Activated naive CD4-positive, alpha-beta T cell treated with anti-CD3 and anti-CD28 coated beads for 36 hours (primary cell): ENCODE measurements around the gene DRAXIN. TPM values are rescaled to one million over a fixed set of nuclear protein-coding genes. Genes with fewer than 3 reads are reported as not detected.
A peak's percentile ranks its signal among the peaks of the same experiment; 100 is the strongest.

Experiments used
- CTCF ChIA-PET: fragments of 350-600 bp; sonication (Branson Sonifier 250); formaldehyde crosslinking; loops from one replicate; lab custom pipeline; 2021; ENCODE audit warnings: antibody characterized with exemption; lab: Charles Lee
- DNase-seq: peaks from one replicate; pipeline ENCODE4 v3.0.0-alpha.2; 2020
- H3K27ac Mint-ChIP-seq: one replicate; pipeline ENCODE4 v1.8.0; 2021; ENCODE audit warnings: mild to moderate bottlenecking, mixed read lengths
- H3K27me3 Mint-ChIP-seq: one replicate; pipeline ENCODE4 v1.8.0; 2021; ENCODE audit warnings: low read depth, mixed read lengths
- H3K36me3 Mint-ChIP-seq: one replicate; pipeline ENCODE4 v1.8.0; 2021; ENCODE audit warnings: low read depth, mixed read lengths
- H3K4me1 Mint-ChIP-seq: one replicate; pipeline ENCODE4 v1.8.0; 2021; ENCODE audit warnings: low read depth, mixed read lengths
- H3K4me3 Mint-ChIP-seq: one replicate; pipeline ENCODE4 v1.8.0; 2021; ENCODE audit warnings: mild to moderate bottlenecking, moderate library complexity, mixed read lengths
- H3K9me3 Mint-ChIP-seq: one replicate; pipeline ENCODE4 v1.8.0; 2021; ENCODE audit warnings: mixed read lengths
- intact Hi-C: fragments of 100-400 bp; cut with micrococcal nuclease; formaldehyde crosslinking; loops from one replicate; pipeline ENCODE4 v1.15.1; 2023
- total RNA-seq, 2 experiments: library from RNA; stranded (reverse); gene quantifications; one replicate each; pipeline ENCODE4 v1.2.3, GENCODE V29; 2021

DRAXIN gene
- total RNA-seq, 2 experiments from 2014 or later, result 0.26 to 0.30 TPM

DNA sequence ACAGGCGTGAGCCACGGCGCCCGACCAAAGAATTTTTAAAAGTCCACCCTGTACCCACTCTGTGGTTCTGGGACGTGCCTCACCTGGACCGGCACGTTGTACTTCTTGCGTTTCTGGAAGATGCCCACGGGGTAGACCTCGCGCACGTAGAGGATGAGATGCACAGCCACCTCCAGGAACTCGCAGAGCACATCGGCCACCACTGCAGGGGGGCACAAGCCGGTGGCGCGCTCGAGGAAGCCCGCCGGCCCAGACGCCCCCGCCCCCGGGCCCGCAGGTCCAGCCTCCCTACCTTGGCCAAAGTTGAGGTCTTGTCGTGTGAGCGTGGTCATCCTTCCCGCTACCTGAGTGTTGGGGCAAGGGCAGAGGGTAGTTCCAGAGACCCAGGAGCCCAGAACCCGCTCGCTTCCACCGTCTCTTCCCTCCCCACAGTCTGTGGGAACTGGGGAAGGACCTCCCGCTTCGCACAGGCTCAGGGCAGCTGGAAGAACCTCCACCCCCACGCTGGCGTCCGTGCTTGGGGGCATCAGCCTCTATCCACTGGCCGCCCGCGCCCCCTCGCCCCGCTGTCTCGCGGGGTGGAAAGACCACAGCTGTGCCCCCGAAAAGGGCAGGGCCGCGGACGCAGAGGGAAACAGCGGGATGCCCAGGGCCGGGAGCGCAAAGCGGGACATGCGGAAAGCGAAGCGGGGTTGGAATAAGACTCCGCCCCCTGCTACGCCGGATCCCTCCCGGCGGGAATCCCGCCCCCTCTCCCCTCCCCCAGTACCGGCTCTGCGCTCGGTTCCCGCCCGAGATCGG lies 11.0 kb upstream of the DRAXIN start:
- CTCF ChIA-PET, result interaction anchor here (1.2 to 3.5 kb wide), 3 partner anchors 16 to 35 kb away, joined by 5 to 17 read pairs (median 6); partner anchors contain the start of gene FBXO6
- no peak for DNase-seq
- intact Hi-C loops, result loop anchor here (1.0 to 5.0 kb wide), 4 partner anchors 26 to 228 kb away; partner anchors contain the start of genes FBXO2 and FBXO44
- Mint-ChIP-seq H3K27ac (peak overlapping the region; percentile 59), H3K9me3 (no peaks in the 10 kb centered on the region), H3K36me3 (peaks cover 11% of the 10 kb centered on the region), H3K4me1 (peaks cover 10% of the 10 kb centered on the region), H3K27me3 (no peaks in the 10 kb centered on the region), H3K4me3 (peak overlapping the region; percentile 85)

DNA sequence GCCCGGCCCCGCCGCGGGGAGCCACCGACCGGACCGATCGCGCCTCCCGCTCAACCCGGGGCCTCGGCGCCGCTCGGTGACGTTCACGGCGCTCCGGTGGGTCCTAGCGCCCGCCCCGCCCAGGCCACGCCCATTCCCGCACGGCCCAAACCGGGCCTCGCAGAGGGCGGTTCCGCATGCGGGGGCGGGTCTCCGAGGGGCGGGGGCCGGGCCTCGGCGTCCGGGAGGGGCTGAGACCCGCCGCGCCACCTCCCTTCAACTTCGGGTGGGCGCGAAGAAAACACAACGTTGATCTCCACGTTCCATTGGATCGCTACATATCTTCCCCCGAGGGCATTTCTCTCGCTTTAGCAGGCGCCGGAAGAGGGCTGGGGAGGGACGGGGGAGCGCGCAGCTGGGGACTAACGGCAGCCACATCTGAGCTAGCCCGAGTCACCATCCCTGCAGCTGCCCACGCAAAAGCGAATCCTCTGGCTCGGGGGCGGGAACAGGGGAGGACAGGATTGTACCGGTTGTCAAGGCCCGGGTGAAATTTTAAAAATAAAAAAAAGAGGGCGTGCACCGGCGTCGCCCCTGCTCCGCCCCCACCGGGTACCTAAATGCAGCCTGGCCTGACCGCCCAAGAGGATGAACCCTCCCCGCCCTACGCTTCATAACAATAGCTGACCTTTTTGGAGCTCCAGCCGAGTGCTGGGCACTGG lies 10.3 kb upstream of the DRAXIN start, which contains the start of gene MAD2L2:
Gene MAD2L2, minus strand, starts transcription at position 78 of the 701 bp plus-strand sequence. CDS start 547 bp downstream, outside the sequence.
- intact Hi-C loops, result loop anchor here (1.0 to 5.0 kb wide), 4 partner anchors 26 to 227 kb away; partner anchors contain the start of genes FBXO2 and FBXO44
- Mint-ChIP-seq H3K27me3 (no peaks in the 10 kb centered on the region), H3K36me3 (peaks cover 8% of the 10 kb centered on the region), H3K4me1 (peaks cover 10% of the 10 kb centered on the region), H3K27ac (peak within 1 kb of the TSS; percentile 88), H3K4me3 (peak within 1 kb of the TSS; percentile 85), H3K9me3 (no peaks in the 10 kb centered on the region)
- peak; percentile 92 for DNase-seq
- CTCF ChIA-PET, result interaction anchor here (0.7 to 3.5 kb wide), 5 partner anchors 17 to 644 kb away, joined by 3 to 17 read pairs (median 5); partner anchors contain the start of gene FBXO6

DNA sequence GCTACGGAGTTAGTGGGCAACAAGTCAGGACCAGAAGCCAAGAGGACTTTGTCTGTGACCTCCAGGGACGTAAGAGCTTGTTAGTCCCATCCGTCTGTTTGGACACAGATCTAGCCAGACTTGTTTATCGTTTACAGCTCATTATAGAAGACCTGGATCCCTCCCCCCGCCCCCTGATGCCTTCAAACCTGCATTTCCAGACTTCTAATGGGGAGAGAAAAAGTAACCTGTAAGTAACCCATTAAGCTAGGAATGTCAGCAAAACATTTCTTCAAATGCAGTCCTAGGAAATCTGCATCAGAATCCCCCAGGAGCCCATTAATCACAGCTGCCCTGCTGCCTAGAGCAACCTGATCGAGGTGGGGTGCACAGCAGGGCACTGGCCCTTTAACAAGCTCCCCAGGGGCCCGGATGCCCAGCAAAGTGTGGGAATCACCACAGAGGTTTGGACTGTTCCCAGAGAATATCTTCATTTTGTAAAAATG lies 9.2 kb upstream of the DRAXIN start:
- no peak overlapping the region for H3K27ac Mint-ChIP-seq
- no peak for DNase-seq
- intact Hi-C loops, result loop anchor here (5.0 kb wide), 1 partner anchor 50 kb away; no protein-coding TSS in a partner anchor
- no peaks in the 10 kb centered on the region for H3K9me3 Mint-ChIP-seq
- peak overlapping the region; percentile 51 for H3K4me3 Mint-ChIP-seq
- H3K4me1 Mint-ChIP-seq, result peaks cover 10% of the 10 kb centered on the region
- H3K36me3 Mint-ChIP-seq, result peaks cover 8% of the 10 kb centered on the region
- CTCF ChIA-PET, result interaction anchor here (0.6 to 3.5 kb wide), 11 partner anchors 11 to 645 kb away, joined by 3 to 17 read pairs (median 3); partner anchors contain the start of genes CLCN6 and FBXO6
- H3K27me3 Mint-ChIP-seq, result no peaks in the 10 kb centered on the region

DNA sequence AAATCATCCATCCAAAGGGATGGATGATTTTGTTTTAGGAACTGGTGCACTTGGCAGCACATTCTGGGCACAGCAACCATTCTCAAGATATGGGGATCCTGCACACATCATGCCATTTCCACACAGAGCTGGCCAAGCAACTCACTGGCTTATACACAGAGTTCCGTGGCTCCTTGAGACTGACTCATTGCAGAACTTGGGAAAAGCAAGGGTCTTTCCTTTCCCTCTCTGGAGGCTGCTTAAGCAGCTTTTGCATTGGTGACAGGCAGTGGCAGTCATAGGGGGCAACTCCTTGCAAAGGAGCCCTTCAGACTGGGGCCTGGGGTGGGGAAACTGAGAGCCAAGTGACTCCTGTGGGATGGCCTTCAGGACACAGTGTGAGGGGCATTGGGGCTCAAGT lies 8.7 kb upstream of the DRAXIN start:
- Mint-ChIP-seq H3K27ac (no peak overlapping the region), H3K27me3 (peaks cover 4% of the 10 kb centered on the region), H3K4me1 (peaks cover 10% of the 10 kb centered on the region), H3K36me3 (peaks cover 8% of the 10 kb centered on the region), H3K4me3 (no peak overlapping the region), H3K9me3 (no peaks in the 10 kb centered on the region)
- CTCF ChIA-PET, result interaction anchor here (0.6 to 3.5 kb wide), 5 partner anchors 13 to 39 kb away, joined by 3 to 17 read pairs (median 7); partner anchors contain the start of gene FBXO6
- DNase-seq, result no peak
- intact Hi-C loops, result loop anchor here (5.0 kb wide), 1 partner anchor 50 kb away; no protein-coding TSS in a partner anchor

DNA sequence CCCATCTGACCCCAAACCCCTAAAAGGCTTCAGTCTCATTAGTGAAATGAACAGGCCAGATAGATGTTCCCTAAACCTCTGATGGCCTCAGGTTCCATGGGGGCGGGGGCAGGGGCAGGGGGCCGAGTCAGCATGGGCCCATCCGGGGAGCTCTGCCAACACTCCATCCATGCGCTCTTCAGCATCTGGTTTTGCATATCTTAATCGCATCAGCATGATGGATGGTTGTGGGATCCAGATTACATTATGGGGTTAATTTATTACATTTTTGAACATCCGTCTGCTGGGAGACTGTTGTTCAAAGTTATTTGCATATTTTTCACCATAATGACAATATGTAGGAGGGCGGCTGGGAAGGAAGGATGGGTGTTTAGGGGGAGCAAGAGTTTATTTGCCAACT lies 7.4 kb upstream of the DRAXIN start:
- H3K27ac Mint-ChIP-seq, result no peak overlapping the region
- H3K36me3 Mint-ChIP-seq, result peaks cover 4% of the 10 kb centered on the region
- H3K4me3 Mint-ChIP-seq, result no peak overlapping the region
- H3K9me3 Mint-ChIP-seq, result no peaks in the 10 kb centered on the region
- peaks cover 10% of the 10 kb centered on the region for H3K27me3 Mint-ChIP-seq
- CTCF ChIA-PET, result no interaction called here
- no peak for DNase-seq
- peaks cover 8% of the 10 kb centered on the region for H3K4me1 Mint-ChIP-seq
- intact Hi-C loops, result loop anchor here (5.0 kb wide), 1 partner anchor 48 kb away; no protein-coding TSS in a partner anchor

DNA sequence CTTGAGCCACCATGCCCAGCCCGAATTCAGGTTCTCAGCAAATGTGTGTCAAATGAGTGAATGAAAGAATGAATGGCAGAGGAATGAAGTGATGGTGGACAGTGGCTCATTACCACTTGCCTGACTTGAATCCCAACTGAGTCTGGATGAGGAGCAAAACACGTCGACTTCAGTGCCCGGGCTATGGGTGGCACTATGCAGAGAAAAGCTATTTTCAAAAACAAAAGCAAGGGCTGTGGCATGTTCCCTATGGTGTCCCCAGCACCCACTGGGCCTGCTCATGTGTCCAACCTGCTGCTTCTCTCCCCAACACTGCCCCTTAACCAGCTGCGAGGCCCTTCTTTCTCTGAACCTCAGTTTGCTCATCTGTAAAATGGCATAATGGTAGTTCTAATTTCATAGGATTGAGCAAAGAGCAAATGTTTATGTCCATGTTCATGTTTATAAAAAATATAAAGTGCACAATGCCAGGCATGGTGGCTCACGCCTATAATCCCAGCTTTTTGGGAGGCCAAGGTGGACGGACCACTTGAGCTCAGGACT lies 6.2 kb upstream of the DRAXIN start:
- intact Hi-C loops, result no loop called here
- CTCF ChIA-PET, result interaction anchor here (0.7 to 1.4 kb wide), 2 partner anchors 23 to 34 kb away, joined by 3 read pairs; no protein-coding TSS in a partner anchor
- Mint-ChIP-seq H3K4me3 (no peak overlapping the region), H3K9me3 (no peaks in the 10 kb centered on the region), H3K4me1 (peaks cover 2% of the 10 kb centered on the region), H3K27ac (no peak overlapping the region), H3K36me3 (no peaks in the 10 kb centered on the region), H3K27me3 (peaks cover 17% of the 10 kb centered on the region)
- no peak for DNase-seq

DNA sequence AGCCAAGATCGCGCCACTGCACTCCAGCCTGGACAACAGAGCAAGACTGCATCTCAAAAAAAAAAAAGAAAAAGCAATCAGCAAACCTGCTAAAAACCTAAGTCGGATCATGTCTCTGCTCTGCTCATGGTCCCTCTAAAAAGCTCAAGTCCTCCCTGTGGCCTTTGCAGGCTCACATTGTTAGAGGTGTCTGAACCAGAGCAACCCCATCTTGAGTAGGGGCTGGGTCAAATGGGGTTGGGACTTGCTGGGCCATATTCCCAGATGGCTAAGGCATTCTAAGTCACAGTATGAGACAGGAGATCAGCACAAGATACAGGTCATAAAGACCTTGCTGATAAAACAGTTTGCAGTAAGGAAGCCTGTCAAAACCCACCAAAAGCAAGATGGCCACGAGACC lies 3.0 kb upstream of the DRAXIN start:
- no peak overlapping the region for H3K27ac Mint-ChIP-seq
- intact Hi-C loops, result no loop called here
- peaks cover 34% of the 10 kb centered on the region for H3K27me3 Mint-ChIP-seq
- DNase-seq, result no peak
- CTCF ChIA-PET, result interaction anchor here (0.8 kb wide), 1 partner anchor 31 kb away, joined by 3 read pairs; no protein-coding TSS in a partner anchor
- H3K9me3 Mint-ChIP-seq, result no peaks in the 10 kb centered on the region
- no peak overlapping the region for H3K4me3 Mint-ChIP-seq
- peaks cover 14% of the 10 kb centered on the region for H3K4me1 Mint-ChIP-seq
- no peaks in the 10 kb centered on the region for H3K36me3 Mint-ChIP-seq

DNA sequence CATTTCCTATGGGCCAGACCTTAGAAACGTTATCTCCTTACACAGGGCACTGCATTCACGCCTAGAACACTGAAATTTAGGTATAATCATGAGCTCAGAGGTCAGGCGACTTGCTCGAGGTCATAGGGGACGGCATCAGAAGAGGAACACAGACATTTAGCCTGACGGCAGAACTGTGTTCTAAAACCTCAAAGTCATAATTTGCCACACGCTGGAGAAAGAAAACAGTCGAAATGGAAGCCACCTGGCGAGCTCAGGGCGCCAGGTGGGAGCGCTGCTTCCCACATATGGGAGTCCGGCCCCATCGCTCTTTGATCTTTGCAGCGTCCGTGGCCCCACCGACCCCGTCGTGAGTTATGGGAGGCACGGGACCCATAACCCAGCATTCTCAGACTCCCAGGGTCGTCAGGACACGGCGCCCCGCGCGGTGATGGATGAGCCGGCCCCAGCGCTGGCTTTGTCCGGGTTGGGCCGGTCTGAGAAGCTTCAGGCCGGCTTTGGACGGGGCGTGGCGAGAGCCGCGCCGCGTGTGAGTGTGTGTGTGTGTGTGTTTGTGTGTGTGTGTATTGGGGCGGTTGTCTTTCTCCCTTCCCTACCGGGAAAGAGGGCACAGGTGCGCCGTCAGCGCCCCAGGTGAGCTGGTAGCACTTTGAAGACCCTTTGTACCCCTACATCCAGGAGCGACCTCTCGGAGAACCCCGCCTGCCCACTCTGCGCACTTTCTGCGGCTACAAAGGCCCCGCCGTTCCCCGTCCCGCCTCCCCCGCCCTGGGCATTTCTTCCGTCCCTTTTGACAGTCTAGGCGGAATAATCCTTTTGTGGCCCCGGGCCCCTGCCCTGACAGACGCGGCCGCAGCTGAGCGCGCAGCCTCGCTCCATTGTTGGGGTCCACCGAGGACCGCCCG lies 861 bp upstream of the DRAXIN start:
- Mint-ChIP-seq H3K36me3 (no peaks in the 10 kb centered on the region), H3K27ac (no peak overlapping the region), H3K9me3 (no peaks in the 10 kb centered on the region), H3K27me3 (peaks cover 37% of the 10 kb centered on the region), H3K4me1 (peaks cover 17% of the 10 kb centered on the region), H3K4me3 (peak overlapping the region; percentile 17)
- no peak for DNase-seq
- CTCF ChIA-PET, result interaction anchor here (1.3 to 2.2 kb wide), 2 partner anchors 11 to 40 kb away, joined by 4 to 6 read pairs; no protein-coding TSS in a partner anchor
- intact Hi-C loops, result no loop called here

DNA sequence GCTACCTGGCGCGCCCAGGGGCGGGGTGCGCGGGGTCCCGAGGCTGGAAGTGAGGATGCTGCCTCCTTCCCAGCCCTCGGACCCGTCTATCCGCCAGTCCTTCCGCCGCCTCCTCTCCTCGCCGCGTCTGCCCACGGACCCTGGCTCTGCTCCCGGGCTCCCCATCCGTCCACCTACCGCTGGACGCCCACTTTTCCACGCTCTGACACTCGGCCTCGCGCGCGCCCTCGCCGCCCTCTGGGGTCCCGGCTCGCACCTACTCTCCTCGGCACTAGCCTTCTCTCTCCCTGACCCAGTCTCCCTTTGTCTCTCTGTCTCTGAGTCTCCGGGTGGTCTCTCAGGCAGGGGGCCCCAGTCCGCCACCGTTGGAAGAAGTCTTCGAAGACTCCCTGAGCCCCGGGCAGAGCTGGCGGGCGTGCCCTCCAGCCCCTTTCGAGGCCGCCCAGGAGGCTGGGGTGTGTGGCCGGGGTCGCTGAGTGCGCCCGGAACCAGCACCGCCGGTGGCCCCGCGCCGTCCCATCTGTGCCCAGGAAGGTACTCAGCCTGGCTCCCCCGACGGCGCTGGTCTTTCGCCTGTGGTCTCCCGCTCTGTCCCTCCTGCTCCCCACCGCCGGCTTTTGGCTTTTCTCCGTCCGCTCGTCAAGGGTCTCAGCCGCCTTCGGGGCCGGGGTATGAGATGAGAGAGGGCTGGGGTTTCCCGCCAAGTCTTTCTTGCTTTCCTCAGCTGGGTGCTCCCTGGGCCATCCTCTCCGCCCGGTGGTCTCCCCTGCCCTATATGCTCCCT lies 610 bp downstream of the DRAXIN start:
- Mint-ChIP-seq H3K27ac (no peak overlapping the region), H3K4me3 (peak overlapping the region; percentile 54), H3K36me3 (no peaks in the 10 kb centered on the region), H3K9me3 (no peaks in the 10 kb centered on the region), H3K4me1 (peaks cover 17% of the 10 kb centered on the region), H3K27me3 (peaks cover 37% of the 10 kb centered on the region)
- DNase-seq, result no peak
- CTCF ChIA-PET, result no interaction called here
- intact Hi-C loops, result no loop called here

DNA sequence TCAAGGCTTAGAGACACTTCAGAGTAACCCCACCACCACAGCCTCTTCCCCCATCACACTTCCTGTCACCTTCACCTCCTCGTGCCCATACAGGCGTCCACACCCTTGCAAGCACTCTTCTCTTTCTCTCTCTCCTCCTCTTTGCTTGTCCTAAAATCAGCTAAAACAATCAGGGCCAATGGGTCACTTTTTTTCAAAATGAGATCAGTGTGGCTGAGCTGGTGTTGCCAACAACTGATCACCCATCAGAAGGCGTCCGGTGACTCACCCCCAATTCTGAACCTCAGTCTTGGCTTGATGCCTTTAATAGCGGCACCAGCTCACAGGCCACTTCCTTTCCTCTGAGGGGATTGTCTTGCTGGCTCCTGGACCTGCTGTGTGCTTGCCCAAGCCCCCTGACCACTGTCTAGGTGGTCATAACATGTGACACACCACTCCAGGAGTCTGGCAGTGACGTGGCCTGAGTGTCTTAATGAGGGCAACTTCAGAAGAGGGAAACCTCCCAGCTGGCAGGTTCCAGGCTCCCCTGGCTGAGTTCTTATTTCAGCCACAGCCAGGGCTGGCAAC lies 1.6 kb downstream of the DRAXIN start:
- Mint-ChIP-seq H3K36me3 (no peaks in the 10 kb centered on the region), H3K4me3 (no peak overlapping the region), H3K27ac (no peak overlapping the region), H3K9me3 (no peaks in the 10 kb centered on the region), H3K4me1 (peaks cover 20% of the 10 kb centered on the region), H3K27me3 (peaks cover 30% of the 10 kb centered on the region)
- intact Hi-C loops, result no loop called here
- peak; percentile 54 for DNase-seq
- CTCF ChIA-PET, result interaction anchor here (1.0 to 1.2 kb wide), 3 partner anchors 11 to 29 kb away, joined by 3 to 4 read pairs (median 3); partner anchors contain the start of gene FBXO6
